Prostate gland (tissue), 2 donors: Measurements from ENCODE around the gene HECA.

Experiments used
- CTCF ChIP-seq, 4 experiments: fragments of 200-600 bp in 2 of 4; fragments of 450-650 bp in 2 of 4; sonication (generic) in 2 of 4; IDR thresholded peaks; 1 replicate in 3 of 4; 2 replicates in 1 of 4; pipeline ENCODE4 v1.5.1; 2016 to 2019; ENCODE audit warnings: antibody characterized with exemption in 4 of 4, mild to moderate bottlenecking in 2 of 4, moderate library complexity in 2 of 4
- POLR2A ChIP-seq: fragments of 450-650 bp; IDR thresholded peaks from one replicate; pipeline ENCODE4 v1.6.1; 2016; ENCODE audit warnings: antibody characterized with exemption, mild to moderate bottlenecking

- TF ChIP-seq CTCF (IDR thresholded peaks at IDR 0.05) (no peak), POLR2A (no peak)
Observed at GRCh38 chr6:139112146-139112545, 22.7 kb upstream of the HECA start.
